ENCODE data around the gene FUT6. TPM values are rescaled to one million over a fixed set of nuclear protein-coding genes. Genes with fewer than 3 reads are reported as not detected.
A peak's percentile ranks its signal among the peaks of the same experiment; 100 is the strongest.
"Not testable (repeated sequence)": the region's sequence is repeated elsewhere in the genome, so short reads cannot be mapped to it uniquely, and the experiment has no call there.

FUT6 gene, protein sequence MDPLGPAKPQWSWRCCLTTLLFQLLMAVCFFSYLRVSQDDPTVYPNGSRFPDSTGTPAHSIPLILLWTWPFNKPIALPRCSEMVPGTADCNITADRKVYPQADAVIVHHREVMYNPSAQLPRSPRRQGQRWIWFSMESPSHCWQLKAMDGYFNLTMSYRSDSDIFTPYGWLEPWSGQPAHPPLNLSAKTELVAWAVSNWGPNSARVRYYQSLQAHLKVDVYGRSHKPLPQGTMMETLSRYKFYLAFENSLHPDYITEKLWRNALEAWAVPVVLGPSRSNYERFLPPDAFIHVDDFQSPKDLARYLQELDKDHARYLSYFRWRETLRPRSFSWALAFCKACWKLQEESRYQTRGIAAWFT
- not detected for polyA plus RNA-seq (2013, experiment 1 of 2; ENCODE audit: insufficient read length)
- polyA plus RNA-seq (2013, experiment 2 of 2; ENCODE audit: insufficient read length): not detected

DNA sequence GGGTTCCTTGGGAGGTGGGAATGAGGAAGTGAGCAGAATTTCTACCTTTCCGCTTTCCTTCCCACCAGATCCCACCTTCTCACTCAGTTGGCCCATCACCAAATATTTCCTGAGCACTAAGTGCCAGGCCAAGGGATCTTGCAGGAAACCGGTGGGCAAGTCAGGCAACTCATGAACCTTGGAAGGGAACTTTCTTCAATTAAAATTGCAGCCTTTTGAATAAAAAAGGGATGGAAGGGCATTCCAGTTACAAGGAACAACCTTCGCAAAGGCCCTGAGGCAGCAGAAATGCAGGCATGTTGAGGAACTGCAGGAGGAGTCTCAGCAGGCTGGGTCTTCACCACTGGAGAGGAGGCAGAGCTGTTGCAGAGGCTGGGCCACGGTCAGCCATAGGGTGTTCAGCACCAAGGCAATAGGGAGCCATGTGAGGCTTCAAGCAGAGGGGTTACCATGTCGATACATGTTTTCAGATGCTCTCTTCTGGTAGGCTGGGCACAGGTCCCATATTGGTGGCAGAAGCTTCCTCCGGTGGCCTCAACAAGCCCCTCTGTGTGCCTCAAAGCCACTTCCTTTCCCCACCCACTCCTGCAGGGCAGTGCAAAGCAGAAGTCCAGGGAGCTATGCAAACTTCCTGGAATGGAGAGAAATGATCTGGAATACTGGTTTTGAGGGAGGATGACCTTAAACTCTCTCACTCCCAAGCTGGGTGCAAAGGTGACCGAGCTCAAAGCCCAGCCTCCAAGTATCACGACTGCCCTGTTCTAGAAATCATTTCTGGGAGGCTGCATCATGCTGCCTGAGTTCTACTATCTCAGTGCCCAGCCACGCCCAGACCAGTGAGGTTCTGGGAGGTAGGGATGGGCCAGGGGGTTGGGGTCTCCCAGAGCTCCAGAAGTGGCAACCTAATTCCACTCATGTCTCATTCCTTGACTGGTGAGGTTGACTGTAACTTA lies at the start of gene FUT6:
Gene FUT6 (minus strand): TSS at position 638 of the 953 bp plus-strand sequence. CDS start 7,135 bp downstream, outside the sequence.
- DNase-seq: no peak

DNA sequence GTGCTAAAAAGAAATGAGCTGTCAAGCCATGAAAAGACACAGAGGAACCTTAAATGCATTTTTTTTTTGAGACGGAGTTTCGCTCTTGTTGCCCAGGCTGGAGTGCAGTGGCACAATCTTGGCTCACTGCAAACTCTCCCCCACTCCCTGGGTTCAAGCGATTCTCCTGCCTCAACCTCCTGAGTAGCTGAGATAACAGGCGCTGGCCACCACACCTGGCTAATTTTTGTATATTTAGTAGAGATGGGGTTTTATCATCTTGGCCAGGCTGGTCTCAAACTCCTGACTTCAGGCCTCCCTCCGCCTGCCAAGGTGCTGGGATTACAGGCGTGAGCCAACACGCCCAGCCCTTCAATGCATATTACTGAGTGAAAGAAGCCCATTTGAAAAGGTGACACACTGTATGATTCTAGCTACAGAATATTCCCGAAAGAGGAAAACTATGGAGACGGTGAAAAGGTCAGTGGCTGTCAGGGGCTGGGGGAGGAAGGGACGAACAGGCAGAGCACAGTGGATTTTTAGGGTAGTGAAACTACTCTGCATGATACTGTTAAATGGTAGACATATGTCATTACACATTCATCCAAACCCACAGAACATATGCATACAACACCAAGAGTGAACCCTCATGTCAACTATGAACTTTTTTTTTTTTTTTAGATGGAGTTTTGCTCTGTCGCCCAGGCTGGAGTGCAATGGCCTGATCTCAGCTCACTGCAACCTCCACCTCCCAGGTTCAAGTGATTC lies 44.7 kb upstream of the FUT6 start:
- not testable (repeated sequence) for DNase-seq

DNA sequence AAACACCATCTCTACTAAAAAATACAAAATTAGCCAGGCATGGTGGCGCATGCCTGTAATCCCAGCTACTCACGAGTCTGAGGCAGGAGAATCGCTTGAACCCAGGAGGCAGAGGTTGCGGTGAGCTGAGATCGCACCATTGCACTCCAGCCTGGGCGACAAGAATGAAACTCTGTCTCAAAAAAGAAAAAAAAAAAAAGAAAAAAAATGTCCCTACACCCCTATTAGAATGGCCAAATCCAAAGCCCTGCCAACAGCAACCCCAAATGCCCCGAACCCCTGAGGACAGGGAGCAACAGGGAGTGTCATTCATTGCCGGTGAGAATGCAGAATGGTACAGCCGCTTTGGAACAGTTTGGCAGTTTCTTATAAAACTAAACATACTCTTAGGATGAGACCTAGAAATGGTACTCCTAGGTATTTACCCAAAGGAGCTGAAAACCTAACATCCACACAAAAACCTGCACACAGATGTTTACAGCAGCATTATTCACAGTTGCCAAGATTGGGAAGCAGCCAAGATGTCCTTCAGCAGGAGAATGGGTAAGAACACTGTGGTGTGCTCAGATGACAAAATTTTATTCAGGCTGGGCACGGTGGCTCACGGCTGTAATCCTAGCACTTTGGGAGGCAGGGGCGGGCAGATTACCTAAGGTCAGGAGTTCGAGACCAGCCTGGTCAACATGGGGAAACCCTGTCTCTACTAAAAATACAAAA lies 43.8 kb upstream of the FUT6 start:
- not testable (repeated sequence) for DNase-seq

DNA sequence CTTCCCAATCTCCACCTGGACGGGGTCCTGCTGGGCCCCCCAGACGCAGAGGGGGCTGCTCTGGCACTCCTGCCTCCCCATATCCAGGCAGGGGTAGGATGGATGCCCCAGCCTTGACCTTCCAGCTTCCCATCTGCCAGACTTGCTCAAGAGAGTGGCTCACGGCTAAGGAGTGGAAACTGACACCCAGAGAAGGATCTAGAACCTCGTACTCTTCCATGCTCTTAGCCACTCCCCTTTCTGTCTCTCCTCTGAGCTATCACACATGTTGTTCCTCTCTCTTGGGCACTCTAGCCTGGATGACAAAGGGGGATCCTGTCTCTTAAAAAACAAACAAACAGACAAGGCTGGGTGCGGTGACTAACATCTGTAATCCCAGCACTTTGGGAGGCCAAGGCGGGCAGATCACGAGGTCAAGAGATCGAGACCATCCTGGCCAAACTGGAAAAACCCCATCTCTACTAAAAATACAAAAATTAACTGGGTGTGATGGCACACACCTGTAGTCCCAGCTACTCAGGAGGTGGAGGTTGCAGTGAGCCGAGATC lies 43.0 kb upstream of the FUT6 start:
- no peak for DNase-seq

DNA sequence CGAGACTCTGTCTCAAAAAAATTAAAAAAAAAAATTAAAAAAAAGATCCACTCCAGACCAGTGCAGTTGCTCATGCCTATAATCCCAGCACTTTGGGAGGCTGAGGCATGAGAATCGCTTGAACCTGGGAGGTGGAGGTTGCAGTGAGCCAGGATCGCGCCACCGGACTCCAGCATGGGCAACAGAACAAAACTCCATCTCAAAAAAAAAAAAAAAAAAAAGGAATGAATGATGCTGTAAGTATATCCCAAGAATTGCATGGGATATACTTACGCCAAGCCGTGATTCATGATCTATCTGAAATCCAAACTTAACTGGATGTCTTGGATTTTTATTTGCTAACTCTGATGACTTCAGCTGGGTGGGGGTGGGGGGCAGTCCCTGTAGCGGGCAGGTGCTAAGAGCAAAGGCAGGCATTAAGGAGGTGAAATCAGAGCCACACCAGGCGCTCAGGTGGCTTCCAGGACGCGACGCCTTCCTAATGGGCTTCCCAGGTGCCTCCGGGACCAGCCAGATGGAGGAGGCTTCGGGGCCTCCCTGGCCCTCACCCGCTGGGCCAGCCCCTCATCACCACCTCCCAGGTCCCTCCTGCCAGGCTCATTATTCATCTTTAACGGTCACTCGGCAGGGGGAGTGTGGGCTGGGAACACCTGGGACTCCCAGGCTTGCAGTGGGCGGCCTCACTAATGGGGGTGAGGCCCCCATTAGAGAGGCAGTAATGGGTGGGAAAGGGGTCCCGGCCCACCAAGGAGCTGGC lies 42.2 kb upstream of the FUT6 start:
- DNase-seq: no peak

DNA sequence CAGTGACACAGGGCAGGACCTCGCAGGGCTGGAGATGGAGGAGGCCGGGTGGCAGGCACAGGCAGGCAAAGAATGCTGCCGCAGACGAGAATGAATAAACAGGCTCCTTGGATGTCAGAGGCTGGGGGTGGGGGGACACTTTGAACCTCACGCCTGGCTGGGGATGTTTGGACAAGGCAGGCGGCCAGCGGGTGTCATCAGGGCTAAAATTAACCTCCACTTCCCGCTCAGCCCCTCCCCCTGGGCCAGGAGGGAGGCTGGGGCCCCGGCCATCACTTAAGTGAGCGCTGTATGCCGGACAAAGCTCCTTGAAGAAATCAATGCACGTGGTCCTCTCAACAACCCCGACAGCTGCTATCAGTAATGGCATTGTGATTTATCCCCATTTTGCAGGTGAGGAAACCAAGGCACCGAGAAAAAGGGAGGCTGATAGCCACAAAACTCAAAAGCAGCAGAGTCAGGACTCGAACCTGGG lies 41.1 kb upstream of the FUT6 start:
- DNase-seq: peak; percentile 88

DNA sequence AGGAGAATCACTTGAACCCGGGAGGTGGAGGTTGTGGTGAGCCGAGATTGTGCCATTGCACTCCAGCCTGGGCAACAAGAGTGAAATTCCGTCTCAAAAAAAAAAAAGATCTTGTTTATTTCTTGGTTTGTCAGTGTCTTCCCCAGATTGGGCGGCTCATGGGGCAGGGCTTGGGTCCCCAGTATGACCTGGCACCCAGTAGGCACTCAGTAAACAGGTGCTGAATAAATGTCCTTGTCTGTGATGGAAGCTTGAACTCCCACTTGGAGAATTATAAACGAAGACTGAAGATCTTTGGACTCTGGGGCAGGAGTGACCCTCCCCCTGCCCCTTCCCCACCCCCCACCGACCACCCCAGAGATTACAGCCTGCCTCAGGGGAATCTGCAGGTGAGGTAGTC lies 40.7 kb upstream of the FUT6 start:
- no peak for DNase-seq

DNA sequence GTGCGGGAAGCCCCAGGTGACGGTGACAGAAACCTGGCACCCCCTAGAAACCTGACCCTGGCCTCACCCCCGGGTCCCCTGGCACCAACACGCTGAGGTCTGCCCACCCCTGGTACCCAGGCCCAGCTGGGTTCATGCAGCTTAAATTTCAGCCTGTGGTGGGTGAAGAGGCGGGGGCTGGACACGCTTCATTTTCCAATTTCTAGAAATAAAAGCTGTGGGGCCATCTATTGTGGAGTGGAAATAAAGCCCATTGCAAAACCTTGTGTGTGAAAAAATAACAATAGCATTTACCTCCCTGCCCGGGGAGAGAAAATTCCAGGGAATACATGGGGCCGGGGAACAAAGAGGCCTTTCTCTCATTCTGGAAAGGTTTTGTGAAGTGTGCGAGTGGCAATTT lies 38.4 kb upstream of the FUT6 start:
- no peak for DNase-seq

DNA sequence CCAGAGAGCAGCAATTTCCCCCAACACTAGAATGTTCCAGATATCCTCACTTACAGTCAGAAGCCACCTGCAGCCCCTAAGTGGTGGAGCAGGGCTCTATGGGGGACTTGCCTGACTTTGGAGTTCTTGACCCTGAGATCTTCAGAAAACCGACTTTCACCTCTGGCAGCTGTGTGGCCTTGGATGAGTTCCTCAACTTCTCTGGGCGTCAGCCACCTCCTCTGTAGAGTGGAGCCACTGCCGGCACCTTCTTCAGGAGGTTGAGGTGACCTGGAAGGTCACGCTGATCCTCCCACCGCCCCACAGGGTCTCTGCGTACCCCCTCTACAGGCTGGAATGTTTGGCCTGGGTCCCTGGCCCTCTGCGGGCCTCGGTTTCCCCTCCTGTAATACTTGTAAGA lies 37.9 kb upstream of the FUT6 start:
- no peak for DNase-seq

DNA sequence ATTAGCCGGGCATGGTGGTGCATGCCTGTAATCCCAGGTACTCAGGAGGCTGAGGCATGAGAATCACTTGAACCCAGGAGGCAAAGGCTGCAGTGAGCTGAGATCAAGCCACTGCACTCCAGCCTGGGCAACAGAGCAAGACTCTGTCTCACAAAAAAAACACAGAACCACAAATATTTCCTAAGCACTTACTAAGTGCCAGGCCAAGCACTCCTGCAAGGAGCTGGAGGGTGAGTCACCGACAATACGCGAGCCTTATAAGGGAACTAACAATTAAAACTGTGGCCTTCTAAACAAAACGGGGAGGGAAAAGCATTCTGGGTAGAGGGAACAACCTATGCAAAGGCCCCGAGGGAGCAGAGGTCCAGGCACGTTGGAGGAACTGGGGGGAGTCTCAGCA lies 35.0 kb upstream of the FUT6 start:
- peak; percentile 64 for DNase-seq

DNA sequence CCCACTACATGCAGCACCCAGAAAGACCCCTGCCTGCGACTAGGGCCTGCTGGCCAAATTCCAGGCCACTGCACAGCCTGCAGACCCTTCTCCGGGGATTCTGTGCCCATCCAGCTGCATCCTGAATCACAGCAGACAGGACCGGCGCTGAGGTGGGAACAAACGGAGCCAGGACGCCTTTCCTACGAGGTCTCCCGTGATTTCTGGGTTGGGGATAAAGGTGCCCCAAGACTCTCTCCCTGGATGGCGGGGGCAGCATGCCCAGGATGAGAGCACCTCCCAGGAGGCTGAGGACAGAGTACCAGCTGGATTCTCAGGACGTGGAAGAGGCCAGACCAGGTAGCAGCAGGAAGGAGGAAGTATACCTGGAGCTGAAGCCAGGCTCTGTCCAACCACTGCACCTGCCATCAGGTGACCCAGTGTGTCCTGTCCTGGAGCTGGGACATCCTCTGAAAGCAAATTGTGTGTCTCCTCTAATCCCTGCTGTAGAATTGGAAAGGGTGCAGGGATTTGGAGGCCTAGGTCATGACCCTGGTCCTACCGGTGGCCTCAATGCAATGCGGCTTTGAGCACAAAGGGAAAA lies 34.2 kb upstream of the FUT6 start:
- DNase-seq: no peak

DNA sequence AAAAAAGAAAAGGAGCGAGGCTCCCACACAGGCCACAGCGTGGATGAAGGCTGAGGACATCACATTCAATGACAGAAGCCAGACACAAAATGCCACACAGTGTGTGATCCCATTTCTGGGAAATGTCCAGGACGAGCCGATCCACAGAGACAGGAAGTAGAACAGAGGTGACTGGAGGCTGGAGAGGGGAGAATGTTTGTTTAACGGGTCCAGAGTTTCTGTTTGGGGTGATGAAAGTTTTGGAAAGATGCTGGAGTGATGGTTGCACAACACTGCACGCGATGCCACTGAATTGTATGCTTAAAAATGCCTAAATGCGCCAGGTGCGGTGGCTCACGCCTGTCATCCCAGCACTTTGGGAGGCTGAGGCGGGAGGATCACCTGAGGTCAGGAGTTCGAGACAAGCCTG lies 31.5 kb upstream of the FUT6 start:
- no peak for DNase-seq

DNA sequence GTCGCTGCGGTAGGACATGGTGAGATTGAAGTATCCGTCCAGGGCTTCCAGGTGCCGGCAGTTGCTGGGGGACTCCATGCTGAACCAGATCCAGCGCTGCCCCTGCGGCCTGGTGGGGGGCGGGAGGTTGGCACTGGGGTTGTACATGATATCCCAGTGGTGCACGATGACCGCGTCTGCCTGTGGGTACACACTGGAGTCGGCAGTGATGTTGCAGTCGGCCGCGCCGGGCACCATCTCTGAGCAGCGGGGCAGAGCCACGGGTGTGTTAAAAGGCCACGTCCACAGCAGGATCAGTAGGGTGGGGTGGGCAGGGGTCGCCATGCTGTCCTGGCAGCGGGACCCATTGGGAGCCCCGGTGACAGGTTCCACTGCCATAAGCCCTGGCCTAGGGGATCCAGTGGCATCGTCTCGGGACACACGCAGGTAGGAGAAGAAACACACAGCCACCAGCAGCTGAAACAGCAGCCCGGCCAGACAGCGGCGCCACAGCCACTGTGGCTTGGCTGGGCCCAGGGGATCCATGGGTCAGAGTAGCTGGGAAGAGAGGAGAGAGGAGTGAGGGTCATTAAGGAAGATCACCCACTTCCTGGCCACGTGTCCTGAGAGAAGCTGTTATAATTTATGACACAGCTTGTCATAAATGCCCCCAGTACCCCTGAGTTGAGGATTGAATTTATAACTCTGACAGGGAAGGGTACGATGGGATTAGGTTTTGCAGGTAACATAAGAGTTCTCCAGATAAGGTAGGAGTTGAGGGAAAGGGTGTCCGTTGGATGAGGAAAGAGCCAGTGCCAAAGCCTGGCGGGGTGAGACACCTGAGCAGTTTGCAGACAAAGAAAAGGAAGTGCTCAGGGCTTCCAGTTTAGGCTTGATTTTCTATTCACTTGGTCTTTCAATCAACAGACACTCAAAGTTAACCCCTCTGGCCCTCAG lies 28.0 kb upstream of the FUT6 start:
- DNase-seq: no peak

DNA sequence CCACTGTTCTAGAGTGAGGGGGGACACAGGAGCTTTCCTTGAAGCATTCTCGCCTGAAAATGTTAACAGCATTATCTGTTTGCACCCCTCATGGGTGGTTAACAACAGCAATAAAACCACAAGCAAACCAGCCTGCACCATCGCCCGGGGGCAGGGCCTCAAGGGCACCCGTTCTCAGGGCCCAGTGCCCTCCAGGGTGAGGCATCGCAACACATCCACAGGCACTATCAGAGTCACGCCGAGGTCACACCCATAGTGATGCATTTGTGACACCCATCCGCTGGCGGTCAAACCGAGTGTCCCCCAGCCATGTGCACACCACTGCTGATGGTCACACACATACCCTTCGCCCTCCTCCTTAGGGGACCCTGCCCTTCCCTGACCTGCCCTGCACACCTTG lies 26.3 kb upstream of the FUT6 start:
- DNase-seq: no peak

DNA sequence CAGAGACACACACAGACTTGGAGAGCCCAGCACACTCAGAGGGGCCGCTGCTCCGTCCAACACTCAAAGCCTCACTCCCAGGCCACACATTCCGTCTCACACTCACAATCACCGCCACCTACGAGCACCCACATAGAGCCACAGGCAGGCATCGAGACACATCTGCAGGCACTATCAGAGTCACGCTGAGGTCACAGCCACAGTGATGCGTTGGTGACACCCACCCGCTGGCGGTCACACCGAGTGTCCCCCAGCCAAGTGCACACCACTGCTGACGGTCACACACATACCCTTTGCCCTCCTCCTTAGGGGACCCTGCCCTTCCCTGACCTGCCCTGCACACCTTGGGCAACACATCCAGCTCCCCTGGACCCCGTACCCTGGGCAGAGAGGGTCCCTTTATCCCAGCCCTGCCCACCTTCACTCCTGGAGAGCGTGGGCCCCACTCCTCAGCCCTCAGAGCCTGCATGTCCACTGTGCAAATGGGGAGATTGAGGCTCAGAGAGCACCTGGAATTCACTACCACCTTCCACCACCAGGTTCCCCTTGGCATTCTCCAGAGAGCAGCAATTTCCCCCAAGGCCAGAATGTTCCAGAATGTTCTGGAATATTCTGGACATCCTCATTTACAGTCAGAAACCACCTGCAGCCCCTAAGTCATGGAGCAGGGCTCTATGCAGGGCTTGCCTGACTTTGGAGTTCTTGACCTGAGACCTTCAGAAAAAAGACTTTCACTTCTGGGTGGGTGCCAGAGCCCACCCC lies 25.4 kb upstream of the FUT6 start:
- DNase-seq: no peak

DNA sequence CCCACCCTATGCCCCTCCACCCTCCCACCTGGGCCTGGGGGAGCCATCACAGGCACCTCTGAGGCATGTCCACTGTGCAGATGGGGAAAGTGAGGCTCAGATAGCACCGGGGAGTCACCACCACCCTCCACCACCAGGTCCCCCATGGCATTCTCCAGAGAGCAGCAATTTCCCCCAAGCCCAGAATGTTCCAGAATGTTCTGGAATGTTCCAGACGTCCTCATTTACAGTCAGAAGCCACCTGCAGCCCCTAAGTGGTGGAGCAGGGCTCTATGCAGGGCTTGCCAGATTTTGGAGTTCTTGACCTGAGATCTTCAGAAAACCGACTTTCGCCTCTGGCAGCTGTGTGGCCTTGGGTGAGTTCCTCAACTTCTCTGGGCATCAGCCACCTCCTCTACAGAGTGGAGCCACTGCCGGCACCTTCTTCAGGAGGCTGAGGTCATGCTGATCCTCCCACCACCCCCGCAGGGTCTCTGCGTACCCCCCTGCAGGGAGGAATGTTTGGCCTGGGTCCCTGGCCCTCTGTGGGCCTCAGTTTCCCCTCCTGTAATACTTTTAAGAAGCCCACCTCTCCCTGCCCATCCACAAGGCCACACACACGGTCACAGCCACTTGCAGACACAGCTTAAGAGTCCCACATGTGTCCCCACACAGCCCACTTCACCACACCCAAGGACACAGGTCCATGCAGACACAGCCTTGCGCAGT lies 24.7 kb upstream of the FUT6 start:
- DNase-seq: no peak

DNA sequence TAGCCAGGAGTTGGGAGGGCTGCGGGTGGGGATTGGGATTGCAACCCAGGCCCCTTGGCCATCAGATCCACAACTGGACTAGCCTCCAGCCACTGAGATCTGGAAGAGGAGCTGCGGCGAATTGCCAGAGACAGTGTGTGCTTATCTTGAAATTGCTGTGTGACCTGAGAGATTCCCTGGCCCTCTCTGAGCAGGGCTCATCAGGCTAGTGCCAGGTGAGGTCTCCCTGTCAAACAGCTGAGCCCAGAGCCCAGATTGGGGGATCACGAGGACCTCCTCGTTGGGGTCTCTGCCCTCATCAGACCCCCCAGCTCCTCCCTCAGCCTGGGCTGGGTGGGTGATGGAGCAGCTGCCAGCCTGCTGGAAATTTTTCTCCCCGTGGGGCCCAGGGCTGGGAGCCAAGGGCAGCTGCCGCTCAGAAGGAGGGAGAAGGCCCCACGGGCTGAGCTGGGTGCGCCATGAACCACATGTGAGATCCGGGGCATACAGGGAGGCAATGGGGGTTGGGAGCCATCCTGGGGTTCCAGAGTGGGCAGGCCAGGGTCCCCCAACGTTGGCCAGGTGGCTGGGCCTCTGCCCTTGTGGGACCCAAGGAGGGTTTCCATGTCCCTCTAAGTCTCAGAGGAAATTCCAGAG lies 23.6 kb upstream of the FUT6 start:
- DNase-seq: no peak
